SK-N-MC (cell line): ENCODE results near the gene UGT1A4.
A peak's percentile ranks its signal among the peaks of the same experiment; 100 is the strongest.

ENCODE experiments used
- DNase-seq: peaks from one replicate; pipeline ENCODE4 v3.0.0-alpha.2; 2011; ENCODE audit warnings: low read depth, low spot score
- H3K27ac ChIP-seq: fragments of 200-600 bp; sonication (generic); 2 replicates; pipeline ENCODE4 v1.5.1; 2016; ENCODE audit warnings: mixed run types
- H3K36me3 ChIP-seq: fragments of 200-600 bp; sonication (generic); 2 replicates; pipeline ENCODE4 v1.6.1; 2017; ENCODE audit warnings: antibody characterized with exemption, low read length, mixed read lengths; ENCODE audit not compliant: insufficient read depth
- H3K4me3 ChIP-seq: fragments of 200-600 bp; sonication (generic); 2 replicates; pipeline ENCODE4 v1.5.1; 2016
- H3K9ac ChIP-seq: fragments of 200-600 bp; sonication (generic); 2 replicates; pipeline ENCODE4 v1.8.0; 2017; ENCODE audit warnings: mixed run types, mixed read lengths; ENCODE audit not compliant: insufficient read length
- H3K9me3 ChIP-seq: fragments of 200-600 bp; sonication (generic); 2 replicates; pipeline ENCODE4 v1.6.1; 2017; ENCODE audit warnings: low read depth, mild to moderate bottlenecking, antibody characterized with exemption, low read length, moderate library complexity, mixed read lengths
- EZH2 ChIP-seq: fragments of 200-600 bp; sonication (generic); IDR thresholded peaks from one replicate; pipeline ENCODE4 v1.6.1; 2017; ENCODE audit warnings: antibody characterized with exemption
- FOXP2 ChIP-seq: optimal IDR thresholded peaks from 2 replicates; pipeline ENCODE3; 2011; ENCODE audit warnings: mild to moderate bottlenecking, moderate library complexity; ENCODE audit not compliant: insufficient read depth; ENCODE audit errors: extremely low read length, control extremely low read depth
- POLR2AphosphoS5 ChIP-seq: IDR thresholded peaks from 2 replicates; pipeline ENCODE4 v1.6.1; 2012; ENCODE audit warnings: mild to moderate bottlenecking, low read depth, low read length, borderline replicate concordance

The UGT1A4 gene

GRCh38 chr2:233705911-233706506, 12.5 kb upstream of the UGT1A4 start:
- no peaks in the 10 kb centered on the region for H3K9me3 ChIP-seq
- TF ChIP-seq EZH2 = no peak
- TF ChIP-seq POLR2AphosphoS5 = no peak
- no peak for TF ChIP-seq FOXP2
- no peaks in the 10 kb centered on the region; the same call in 1 of the 2 replicates for H3K36me3 ChIP-seq
- no peak overlapping the region for H3K27ac ChIP-seq
- DNase-seq = no peak
- H3K4me3 ChIP-seq = no peak overlapping the region
- no peak overlapping the region for H3K9ac ChIP-seq

DNA sequence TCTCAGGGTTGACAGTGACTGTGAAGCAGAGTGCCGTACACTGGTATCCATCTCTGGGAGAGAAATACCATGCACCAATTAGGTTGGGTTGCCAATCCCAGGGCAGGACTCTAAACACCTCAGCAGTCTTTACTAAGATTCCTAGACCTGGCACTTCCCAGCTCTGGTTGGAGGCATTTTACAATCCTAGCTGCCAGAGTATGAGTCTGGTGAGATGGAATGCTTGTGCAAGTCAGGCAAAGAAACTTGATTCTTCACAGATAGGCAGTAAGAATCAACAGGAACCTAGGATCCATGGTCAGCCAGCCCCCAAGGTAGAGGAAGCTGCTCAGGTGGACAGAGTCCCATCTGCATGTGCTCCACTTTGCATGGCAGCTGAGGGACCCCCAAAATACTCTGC, 11.8 kb upstream of the UGT1A4 start:
- H3K4me3 ChIP-seq = no peak overlapping the region
- no peak for DNase-seq
- no peaks in the 10 kb centered on the region for H3K9me3 ChIP-seq
- H3K36me3 ChIP-seq = no peaks in the 10 kb centered on the region; the same call in 1 of the 2 replicates
- no peak overlapping the region for H3K9ac ChIP-seq
- TF ChIP-seq FOXP2 (no peak), POLR2AphosphoS5 (no peak), EZH2 (no peak)
- no peak overlapping the region for H3K27ac ChIP-seq

- no peak for DNase-seq
- TF ChIP-seq FOXP2 (no peak), EZH2 (no peak), POLR2AphosphoS5 (no peak)
- Histone ChIP-seq H3K36me3 (no peaks in the 10 kb centered on the region), H3K27ac (peak overlapping the region; percentile 32; the same call in 1 of the 2 replicates), H3K9ac (no peak overlapping the region), H3K9me3 (no peaks in the 10 kb centered on the region), H3K4me3 (no peak overlapping the region)
Measured at GRCh38 chr2:233707940-233708644, 10.4 kb upstream of the UGT1A4 start.

- Histone ChIP-seq H3K27ac (no peak overlapping the region), H3K4me3 (no peak overlapping the region), H3K9ac (no peak overlapping the region), H3K36me3 (no peaks in the 10 kb centered on the region), H3K9me3 (no peaks in the 10 kb centered on the region)
- no peak for TF ChIP-seq EZH2
- TF ChIP-seq POLR2AphosphoS5 = no peak
- no peak for TF ChIP-seq FOXP2
- no peak for DNase-seq
Measured at GRCh38 chr2:233708942-233709341, 9.6 kb upstream of the UGT1A4 start.

- TF ChIP-seq EZH2 = no peak
- TF ChIP-seq POLR2AphosphoS5 = no peak
- TF ChIP-seq FOXP2 = no peak
- H3K9ac ChIP-seq = no peak overlapping the region
- H3K27ac ChIP-seq = no peak overlapping the region
- no peaks in the 10 kb centered on the region for H3K36me3 ChIP-seq
- H3K9me3 ChIP-seq = no peaks in the 10 kb centered on the region
- DNase-seq = peak; percentile 71
- no peak overlapping the region for H3K4me3 ChIP-seq
Measured at GRCh38 chr2:233711312-233712008, 7.1 kb upstream of the UGT1A4 start.

DNA sequence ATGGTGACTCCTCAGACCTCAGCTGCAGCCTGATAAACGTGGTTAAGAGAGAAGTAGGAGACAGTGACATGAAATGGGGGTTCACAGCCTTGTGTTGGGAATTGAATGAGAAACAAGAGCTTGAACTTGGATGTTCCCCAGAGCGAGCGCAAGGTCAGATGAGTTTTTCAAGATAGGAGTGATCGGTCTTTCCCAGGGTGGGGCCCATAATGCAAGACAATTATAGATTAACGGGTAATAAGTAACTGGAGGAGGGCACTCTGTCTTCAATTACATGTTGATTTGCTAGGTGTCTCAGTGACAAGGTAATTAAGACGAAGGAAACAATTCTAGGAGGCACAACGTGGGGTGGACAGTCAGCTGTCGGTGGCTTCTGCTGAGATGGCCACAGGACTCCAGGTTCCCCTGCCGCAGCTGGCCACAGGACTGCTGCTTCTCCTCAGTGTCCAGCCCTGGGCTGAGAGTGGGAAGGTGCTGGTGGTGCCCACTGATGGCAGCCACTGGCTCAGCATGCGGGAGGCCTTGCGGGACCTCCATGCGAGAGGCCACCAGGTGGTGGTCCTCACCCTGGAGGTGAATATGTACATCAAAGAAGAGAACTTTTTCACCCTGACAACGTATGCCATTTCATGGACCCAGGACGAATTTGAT, 5.8 kb upstream of the UGT1A4 start, which contains the start of gene UGT1A5:
TSS of gene UGT1A5 (plus strand) at position 297 of the 651 bp plus-strand sequence. CDS start at position 382, 85 bp downstream.
- no peaks in the 10 kb centered on the region for H3K36me3 ChIP-seq
- H3K4me3 ChIP-seq = no peak within 1 kb of the TSS
- H3K27ac ChIP-seq = no peak within 1 kb of the TSS
- no peak for DNase-seq
- H3K9ac ChIP-seq = no peak within 1 kb of the TSS
- H3K9me3 ChIP-seq = no peaks in the 10 kb centered on the region
- TF ChIP-seq EZH2 (no peak), POLR2AphosphoS5 (no peak), FOXP2 (no peak)

GRCh38 chr2:233713262-233713615, 5.3 kb upstream of the UGT1A4 start:
- H3K9me3 ChIP-seq = no peaks in the 10 kb centered on the region
- H3K9ac ChIP-seq = no peak overlapping the region
- no peak overlapping the region for H3K4me3 ChIP-seq
- no peak for DNase-seq
- H3K27ac ChIP-seq = no peak overlapping the region
- no peaks in the 10 kb centered on the region for H3K36me3 ChIP-seq
- TF ChIP-seq FOXP2 (no peak), EZH2 (no peak), POLR2AphosphoS5 (no peak)

DNA sequence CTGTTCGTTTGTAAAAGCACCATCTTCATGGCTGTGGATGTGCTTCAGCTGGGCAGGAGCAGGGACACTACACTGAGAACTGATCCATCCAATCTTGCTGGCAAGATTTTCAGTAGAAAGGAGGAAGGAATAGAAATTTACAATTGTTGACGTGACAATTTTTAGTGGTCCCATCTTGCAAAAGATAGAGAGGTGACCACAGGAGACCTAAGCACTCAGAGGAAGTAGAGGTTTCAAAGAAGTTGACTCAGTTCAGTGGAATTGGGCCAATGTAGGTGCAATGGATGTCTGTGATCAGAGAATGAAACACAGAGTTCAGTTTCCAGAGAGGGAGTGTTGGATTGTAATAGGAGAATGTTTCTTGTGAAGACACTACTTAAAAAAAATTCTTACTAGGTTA, 4.4 kb upstream of the UGT1A4 start:
- H3K4me3 ChIP-seq = no peak overlapping the region
- H3K9ac ChIP-seq = no peak overlapping the region
- no peak for DNase-seq
- no peak for TF ChIP-seq EZH2
- TF ChIP-seq POLR2AphosphoS5 = no peak
- TF ChIP-seq FOXP2 = no peak
- H3K27ac ChIP-seq = no peak overlapping the region
- no peaks in the 10 kb centered on the region for H3K9me3 ChIP-seq
- H3K36me3 ChIP-seq = no peaks in the 10 kb centered on the region
